ENCODE measurements around the gene ZDHHC13. TPM values are rescaled to one million over a fixed set of nuclear protein-coding genes. Genes with fewer than 3 reads are reported as not detected.

Gene ZDHHC13
- total RNA-seq, 4 donors from 2014 or later, result 45.8 to 64.9 (median 58.1) TPM

DNA sequence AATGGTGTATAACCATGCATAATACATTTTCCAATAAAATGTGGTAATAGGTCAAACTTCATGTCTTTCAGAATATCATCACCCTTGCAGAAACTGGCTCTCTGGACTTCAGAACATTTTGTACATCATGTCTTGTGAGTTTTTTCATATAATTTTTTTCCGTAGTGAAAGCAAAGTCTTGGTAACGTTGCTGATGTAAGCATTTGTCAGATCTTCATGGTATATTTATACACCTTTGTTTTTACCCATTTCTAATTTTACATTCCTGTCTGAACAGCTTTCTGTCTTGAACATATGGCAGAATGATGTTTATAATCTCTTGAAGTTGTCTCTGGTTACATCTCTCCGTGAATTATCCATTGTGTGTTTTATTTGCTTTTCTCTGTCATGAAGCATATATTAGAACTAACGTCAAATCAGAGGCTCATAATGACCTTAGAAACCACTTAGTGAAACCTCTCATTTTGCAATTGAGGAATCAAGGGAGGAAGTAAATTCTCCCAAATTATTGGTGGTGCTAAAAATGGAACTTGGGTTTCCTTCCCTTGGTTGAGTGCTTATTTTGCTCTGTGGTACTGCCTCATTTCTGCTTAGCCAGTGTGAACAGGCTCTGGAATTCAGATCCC, 47.4 kb downstream of the ZDHHC13 start:
- WGBS, 2 donors, result 78 to 89% methylated on average over 4 of the region's 4 CpGs
- no peak for TF ChIP-seq POLR2A (IDR thresholded peaks at IDR 0.05)
- TF ChIP-seq, protein P1, sequence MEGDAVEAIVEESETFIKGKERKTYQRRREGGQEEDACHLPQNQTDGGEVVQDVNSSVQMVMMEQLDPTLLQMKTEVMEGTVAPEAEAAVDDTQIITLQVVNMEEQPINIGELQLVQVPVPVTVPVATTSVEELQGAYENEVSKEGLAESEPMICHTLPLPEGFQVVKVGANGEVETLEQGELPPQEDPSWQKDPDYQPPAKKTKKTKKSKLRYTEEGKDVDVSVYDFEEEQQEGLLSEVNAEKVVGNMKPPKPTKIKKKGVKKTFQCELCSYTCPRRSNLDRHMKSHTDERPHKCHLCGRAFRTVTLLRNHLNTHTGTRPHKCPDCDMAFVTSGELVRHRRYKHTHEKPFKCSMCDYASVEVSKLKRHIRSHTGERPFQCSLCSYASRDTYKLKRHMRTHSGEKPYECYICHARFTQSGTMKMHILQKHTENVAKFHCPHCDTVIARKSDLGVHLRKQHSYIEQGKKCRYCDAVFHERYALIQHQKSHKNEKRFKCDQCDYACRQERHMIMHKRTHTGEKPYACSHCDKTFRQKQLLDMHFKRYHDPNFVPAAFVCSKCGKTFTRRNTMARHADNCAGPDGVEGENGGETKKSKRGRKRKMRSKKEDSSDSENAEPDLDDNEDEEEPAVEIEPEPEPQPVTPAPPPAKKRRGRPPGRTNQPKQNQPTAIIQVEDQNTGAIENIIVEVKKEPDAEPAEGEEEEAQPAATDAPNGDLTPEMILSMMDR (IDR thresholded peaks at IDR 0.05), result no peak
- Histone ChIP-seq H3K4me1 (no peaks in the 10 kb centered on the region), H3K9me3 (no peaks in the 10 kb centered on the region), H3K27ac (no peak overlapping the region), H3K27me3 (no peaks in the 10 kb centered on the region), H3K4me3 (no peak overlapping the region), H3K36me3 (peaks cover 0 to 92% (median 7%) of the 10 kb centered on the region in 3 donors)
- intact Hi-C loops (cut with DNase I), result no loop called here
- no peak for DNase-seq

DNA sequence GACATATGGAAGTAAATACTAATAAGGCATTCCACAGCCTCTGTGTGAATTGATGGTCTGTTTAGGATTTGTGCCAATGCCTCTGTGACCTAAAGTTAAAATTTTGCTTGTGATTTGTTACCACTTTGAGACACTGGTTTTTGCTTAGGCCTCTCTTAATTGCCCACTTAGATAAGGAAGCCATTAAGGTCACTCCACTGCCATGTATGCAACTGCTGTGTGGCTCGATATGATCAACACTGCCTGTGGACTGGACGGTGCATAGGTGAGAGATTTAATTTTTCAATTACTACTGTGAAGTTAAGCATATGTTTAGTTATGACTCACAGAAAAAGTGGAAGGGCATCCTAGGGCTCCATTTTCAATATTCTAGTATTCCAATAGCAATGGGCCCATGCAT, 47.9 kb downstream of the ZDHHC13 start:
- no peak for DNase-seq
- intact Hi-C loops (cut with DNase I), result no loop called here
- Histone ChIP-seq H3K36me3 (peaks cover 0 to 92% (median 7%) of the 10 kb centered on the region in 3 donors), H3K4me3 (no peak overlapping the region), H3K27me3 (no peaks in the 10 kb centered on the region), H3K4me1 (no peaks in the 10 kb centered on the region), H3K9me3 (no peaks in the 10 kb centered on the region), H3K27ac (no peak overlapping the region)
- no peak for TF ChIP-seq POLR2A (IDR thresholded peaks at IDR 0.05)
- TF ChIP-seq, protein P1 (IDR thresholded peaks at IDR 0.05), result no peak
- WGBS, 2 donors, result 88 to 91% methylated on average over 2 of the region's 2 CpGs

DNA sequence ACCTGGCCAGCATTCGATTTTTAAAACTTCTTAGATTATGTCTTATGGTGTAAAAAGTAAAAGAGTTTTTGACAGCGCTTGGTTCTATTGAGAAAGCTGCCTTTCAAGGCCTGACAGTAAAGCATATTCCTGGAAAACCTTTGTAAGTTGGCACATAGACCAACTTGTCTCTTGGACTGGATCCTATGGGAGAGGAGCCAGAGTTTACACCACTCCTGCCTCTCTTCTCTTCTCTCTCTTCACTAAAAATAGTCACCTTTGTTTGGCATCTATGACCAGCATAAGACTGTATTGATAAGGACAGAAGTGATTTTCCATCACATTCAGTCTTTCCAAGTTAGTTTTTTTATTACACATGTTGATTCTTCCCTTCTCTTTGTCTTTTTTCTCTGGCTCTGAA, 51.1 kb downstream of the ZDHHC13 start:
- Histone ChIP-seq H3K9me3 (no peaks in the 10 kb centered on the region), H3K4me1 (no peaks in the 10 kb centered on the region), H3K4me3 (no peak overlapping the region), H3K36me3 (peaks cover 0 to 98% (median 13%) of the 10 kb centered on the region in 3 donors), H3K27me3 (no peaks in the 10 kb centered on the region), H3K27ac (no peak overlapping the region)
- WGBS, 2 donors, result 38 to 78% methylated on average over 2 of the region's 2 CpGs
- DNase-seq, result no peak
- intact Hi-C loops (cut with DNase I), result no loop called here
- TF ChIP-seq POLR2A (IDR thresholded peaks at IDR 0.05), result no peak

DNA sequence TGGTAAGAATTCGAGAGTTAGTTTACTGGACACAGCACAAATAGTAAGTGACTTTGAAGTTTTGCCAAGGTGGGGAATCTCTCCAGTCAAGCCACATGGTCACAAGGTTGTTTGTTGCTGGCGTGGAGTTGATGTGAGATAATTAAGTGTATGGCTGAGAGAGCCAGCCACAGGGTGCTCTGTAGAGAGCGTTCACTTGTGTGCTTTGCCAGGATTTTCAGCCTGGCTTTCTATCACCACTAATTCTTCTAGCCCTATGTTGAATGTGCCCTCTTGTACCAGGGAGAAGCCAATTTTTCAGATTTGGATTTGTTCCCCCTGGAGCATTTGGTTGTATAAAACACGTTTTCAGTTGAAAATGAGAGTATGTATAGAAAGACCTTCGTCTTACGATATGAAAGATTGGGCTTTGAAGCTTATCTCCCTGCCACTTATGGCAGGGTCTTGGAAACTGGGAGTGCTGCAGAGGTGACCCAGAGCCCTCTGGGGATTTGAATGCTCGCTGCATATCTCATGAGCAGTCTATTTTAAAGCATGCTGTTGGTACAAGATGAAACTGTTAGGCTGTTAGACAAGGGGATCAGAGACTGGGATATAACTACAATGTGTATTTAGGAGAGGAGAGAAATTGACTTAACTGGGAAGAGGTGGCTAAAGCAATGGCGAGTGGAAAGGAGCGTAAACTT, 56.2 kb downstream of the ZDHHC13 start:
- intact Hi-C loops (cut with DNase I), result no loop called here
- no peak overlapping the region for H3K4me3 ChIP-seq
- no peaks in the 10 kb centered on the region for H3K27me3 ChIP-seq
- H3K27ac ChIP-seq, result no peak overlapping the region
- H3K36me3 ChIP-seq, result peaks cover 0 to 93% (median 10%) of the 10 kb centered on the region in 3 donors
- TF ChIP-seq, protein P1 (IDR thresholded peaks at IDR 0.05), result no peak
- no peaks in the 10 kb centered on the region for H3K4me1 ChIP-seq
- WGBS, 2 donors, result 96 to 97% methylated on average over 9 of the region's 9 CpGs
- DNase-seq, result no peak
- H3K9me3 ChIP-seq, result no peaks in the 10 kb centered on the region

DNA sequence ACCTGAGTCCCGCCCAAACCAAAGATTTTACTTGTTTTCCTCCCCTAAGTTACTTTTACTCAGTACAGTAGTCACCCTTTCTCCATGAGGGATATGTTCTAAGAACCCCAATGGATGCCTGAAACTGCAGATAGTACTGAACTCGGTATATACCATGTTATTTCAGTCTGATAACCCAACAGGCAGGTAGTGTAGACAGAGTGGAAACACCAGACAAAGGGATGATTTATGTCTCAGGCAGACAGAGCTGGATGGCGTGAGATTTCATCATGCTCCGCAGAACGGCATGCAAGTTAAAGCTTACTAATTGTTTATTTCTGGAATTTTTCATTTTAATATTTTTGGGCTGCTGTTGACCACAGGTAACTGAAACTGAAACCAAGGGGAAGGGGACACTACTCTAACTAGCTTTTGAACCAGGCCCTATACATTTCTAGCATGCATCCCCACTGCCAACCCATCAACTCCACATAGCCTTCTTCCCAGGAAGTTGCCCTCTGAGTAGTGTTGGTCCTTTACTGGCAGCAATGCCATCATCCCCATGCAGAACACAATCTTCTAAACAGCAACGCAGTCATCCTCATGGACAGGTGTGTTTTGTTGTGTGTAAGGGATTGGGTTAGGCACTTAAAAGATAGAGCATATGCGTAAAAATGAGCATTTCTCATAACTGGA, 57.1 kb downstream of the ZDHHC13 start:
- H3K36me3 ChIP-seq, result peaks cover 0 to 83% (median 10%) of the 10 kb centered on the region in 3 donors

More for the DNA sequence above, 57.1 kb downstream of the ZDHHC13 start:
- Histone ChIP-seq H3K9me3 (no peaks in the 10 kb centered on the region), H3K27me3 (no peaks in the 10 kb centered on the region), H3K4me3 (no peak overlapping the region), H3K27ac (no peak overlapping the region), H3K4me1 (no peaks in the 10 kb centered on the region)
- TF ChIP-seq, protein P1 (IDR thresholded peaks at IDR 0.05), result no peak
- TF ChIP-seq POLR2A (IDR thresholded peaks at IDR 0.05), result no peak
- no peak for DNase-seq
- WGBS, 2 donors, result 95% methylated on average over 7 of the region's 7 CpGs
- intact Hi-C loops (cut with DNase I), result no loop called here

Measured in esophagus squamous epithelium (tissue), 5 donors.